Tibial artery (tissue), 4 donors: Measurements from ENCODE around the gene SMIM14.
"Not testable (repeated sequence)": the region's sequence is repeated elsewhere in the genome, so short reads cannot be mapped to it uniquely, and the experiment has no call there.

Experiments
- DNase-seq, 2 donors: peaks; one replicate each; pipeline ENCODE4 v3.0.0-alpha.2; 2019
- H3K27ac ChIP-seq, 2 donors: fragments of 200-600 bp; sonication (generic) in 1 of 2; 1 replicate in 1 of 2; 2 replicates in 1 of 2; pipeline ENCODE4 v1.5.1; 2018 to 2019; ENCODE audit warnings: mild to moderate bottlenecking in 1 of 2
- H3K27me3 ChIP-seq, 2 donors: fragments of 200-600 bp; sonication (generic) in 1 of 2; one replicate each; pipeline versions ENCODE4 v1.5.1 to v1.6.0; 2016 to 2019
- H3K36me3 ChIP-seq, 3 donors: fragments of 200-600 bp; sonication (generic) in 2 of 3; one replicate each; pipeline ENCODE4 v1.5.1; 2016 to 2019; ENCODE audit warnings: mild to moderate bottlenecking in 2 of 3
- H3K4me1 ChIP-seq, 4 donors: fragments of 200-600 bp; sonication (generic) in 2 of 4; 1 replicate in 3 of 4; 2 replicates in 1 of 4; pipeline ENCODE4 v1.5.1; 2016 to 2019
- H3K4me3 ChIP-seq, 2 donors: fragments of 200-600 bp; sonication (generic) in 1 of 2; 1 replicate in 1 of 2; 2 replicates in 1 of 2; pipeline ENCODE4 v1.5.1; 2018 to 2019; ENCODE audit warnings: mild to moderate bottlenecking in 2 of 2
- H3K9me3 ChIP-seq, 3 donors: fragments of 200-600 bp; sonication (generic) in 1 of 3; one replicate each; pipeline ENCODE4 v1.5.1; 2016 to 2019
- intact Hi-C: fragments of 100-400 bp; cut with DNase I; formaldehyde crosslinking; loops from one replicate; pipeline ENCODE4 v1.15.0; 2023; ENCODE audit warnings: low total_unique reads
- TF ChIP-seq, protein P1 (sequence below), 2 experiments: fragments of 200-600 bp in 1 of 2; fragments of 450-650 bp in 1 of 2; IDR thresholded peaks; one replicate each; pipeline ENCODE4 v1.5.1; 2017 to 2019; ENCODE audit warnings: antibody characterized with exemption in 2 of 2, mild to moderate bottlenecking in 1 of 2, moderate library complexity in 1 of 2

SMIM14 gene

DNA sequence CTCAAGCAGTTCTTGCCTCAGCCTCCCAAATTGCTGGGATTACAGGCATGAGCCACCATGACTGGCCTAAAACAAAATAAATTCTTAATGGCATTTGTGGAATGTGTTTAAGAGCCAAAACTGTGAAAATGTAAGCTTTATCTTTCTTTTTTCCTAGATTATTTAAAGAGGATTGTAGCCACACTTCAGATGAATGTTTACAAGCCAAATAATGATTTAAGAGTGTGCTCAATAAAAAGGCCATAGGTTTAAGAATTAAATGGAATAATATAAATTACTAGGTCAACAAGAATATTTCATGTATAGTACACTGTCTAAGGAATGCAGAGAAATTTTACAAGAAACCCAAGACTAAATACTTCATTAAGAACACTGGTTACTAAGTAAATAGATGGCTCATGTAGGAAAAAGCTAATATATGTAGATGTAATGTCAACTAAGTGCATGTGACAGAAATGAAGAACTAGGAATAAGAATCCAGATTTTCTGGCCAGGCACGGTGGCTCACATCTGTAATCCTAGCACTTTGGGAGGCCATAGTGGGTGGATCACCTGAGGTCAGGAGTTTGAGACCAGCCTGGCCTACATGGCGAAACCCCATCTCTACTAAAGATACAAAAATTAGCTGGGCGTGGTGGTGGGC, 90.1 kb downstream of the SMIM14 start:
- H3K27me3 ChIP-seq = no peaks in the 10 kb centered on the region
- no peaks in the 10 kb centered on the region for H3K9me3 ChIP-seq
- H3K27ac ChIP-seq = peak overlapping the region in 1 of 2 donors; percentile 4
- no peak for DNase-seq
- peaks cover 0 to 6% (median 0%) of the 10 kb centered on the region in 4 donors for H3K4me1 ChIP-seq
- H3K36me3 ChIP-seq = peaks cover 6 to 30% (median 14%) of the 10 kb centered on the region in 3 donors
- H3K4me3 ChIP-seq = no peak overlapping the region
- intact Hi-C loops = no loop called here
- TF ChIP-seq, protein P1, sequence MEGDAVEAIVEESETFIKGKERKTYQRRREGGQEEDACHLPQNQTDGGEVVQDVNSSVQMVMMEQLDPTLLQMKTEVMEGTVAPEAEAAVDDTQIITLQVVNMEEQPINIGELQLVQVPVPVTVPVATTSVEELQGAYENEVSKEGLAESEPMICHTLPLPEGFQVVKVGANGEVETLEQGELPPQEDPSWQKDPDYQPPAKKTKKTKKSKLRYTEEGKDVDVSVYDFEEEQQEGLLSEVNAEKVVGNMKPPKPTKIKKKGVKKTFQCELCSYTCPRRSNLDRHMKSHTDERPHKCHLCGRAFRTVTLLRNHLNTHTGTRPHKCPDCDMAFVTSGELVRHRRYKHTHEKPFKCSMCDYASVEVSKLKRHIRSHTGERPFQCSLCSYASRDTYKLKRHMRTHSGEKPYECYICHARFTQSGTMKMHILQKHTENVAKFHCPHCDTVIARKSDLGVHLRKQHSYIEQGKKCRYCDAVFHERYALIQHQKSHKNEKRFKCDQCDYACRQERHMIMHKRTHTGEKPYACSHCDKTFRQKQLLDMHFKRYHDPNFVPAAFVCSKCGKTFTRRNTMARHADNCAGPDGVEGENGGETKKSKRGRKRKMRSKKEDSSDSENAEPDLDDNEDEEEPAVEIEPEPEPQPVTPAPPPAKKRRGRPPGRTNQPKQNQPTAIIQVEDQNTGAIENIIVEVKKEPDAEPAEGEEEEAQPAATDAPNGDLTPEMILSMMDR (IDR thresholded peaks at IDR 0.05) = no peak

DNA sequence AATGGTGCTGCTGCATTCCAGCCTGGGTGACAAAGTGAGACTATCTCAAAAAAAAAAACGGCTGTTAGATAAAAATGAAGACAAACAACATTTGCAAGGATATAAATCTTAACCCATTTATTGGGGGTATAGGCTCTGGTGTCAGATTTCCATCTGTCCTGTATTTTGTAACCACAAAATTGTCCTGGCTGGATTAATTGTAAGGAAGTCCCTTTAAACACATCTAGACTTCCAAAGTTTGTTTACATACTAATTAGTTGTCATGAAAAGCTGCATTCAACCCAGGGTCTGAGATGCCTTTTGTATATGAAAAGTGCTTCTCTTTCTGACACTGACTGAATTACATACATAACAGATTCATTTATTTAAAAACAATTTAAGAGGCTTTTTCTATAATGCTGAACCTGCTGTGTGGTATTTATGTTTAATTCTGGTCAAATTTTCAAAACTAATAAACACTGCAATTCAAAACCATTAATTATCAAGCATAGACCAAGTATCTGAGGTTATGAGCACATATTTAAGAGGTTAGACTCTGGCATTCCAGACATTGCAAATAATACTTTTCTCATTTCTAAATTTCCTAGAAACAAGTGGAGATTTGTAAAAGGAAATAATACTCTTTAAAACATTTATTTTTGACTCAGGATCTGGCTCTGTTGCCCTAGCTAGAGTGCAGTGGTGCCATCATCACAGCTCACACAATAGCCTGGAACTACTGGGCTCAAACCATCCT, 93.9 kb downstream of the SMIM14 start:
- H3K36me3 ChIP-seq = peaks cover 0 to 10% (median 8%) of the 10 kb centered on the region in 3 donors
- intact Hi-C loops = no loop called here

DNA sequence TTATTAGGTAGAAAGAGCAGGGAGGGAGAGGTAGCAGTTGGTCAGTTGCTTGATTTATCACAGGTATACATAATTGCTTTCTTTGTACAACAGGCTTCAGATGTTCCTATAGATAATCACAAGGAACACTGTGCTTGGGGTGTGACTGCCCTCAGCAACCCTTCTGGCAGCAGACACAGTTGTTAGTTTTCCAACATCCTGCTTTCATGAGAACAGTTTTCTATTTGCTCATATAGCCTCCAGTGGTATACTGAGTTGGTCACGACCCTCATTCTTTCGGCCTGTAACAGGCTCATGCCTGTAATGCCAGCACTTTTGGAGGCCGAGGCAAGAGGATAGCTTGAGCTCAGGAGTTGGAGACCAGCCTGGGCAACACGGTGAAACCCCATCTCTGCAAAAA, 94.6 kb downstream of the SMIM14 start:
- H3K4me1 ChIP-seq, H3K4me3 ChIP-seq, H3K27ac ChIP-seq, H3K9me3 ChIP-seq, intact Hi-C loops, H3K36me3 ChIP-seq, DNase-seq, H3K27me3 ChIP-seq: not testable (repeated sequence)

More for the DNA sequence above, 93.9 kb downstream of the SMIM14 start:
- Histone ChIP-seq H3K27me3 (no peaks in the 10 kb centered on the region), H3K4me1 (peaks cover 0 to 6% (median 0%) of the 10 kb centered on the region in 4 donors), H3K9me3 (no peaks in the 10 kb centered on the region), H3K4me3 (no peak overlapping the region), H3K27ac (no peak overlapping the region)
- TF ChIP-seq, protein P1 (IDR thresholded peaks at IDR 0.05) = no peak
- no peak for DNase-seq

DNA sequence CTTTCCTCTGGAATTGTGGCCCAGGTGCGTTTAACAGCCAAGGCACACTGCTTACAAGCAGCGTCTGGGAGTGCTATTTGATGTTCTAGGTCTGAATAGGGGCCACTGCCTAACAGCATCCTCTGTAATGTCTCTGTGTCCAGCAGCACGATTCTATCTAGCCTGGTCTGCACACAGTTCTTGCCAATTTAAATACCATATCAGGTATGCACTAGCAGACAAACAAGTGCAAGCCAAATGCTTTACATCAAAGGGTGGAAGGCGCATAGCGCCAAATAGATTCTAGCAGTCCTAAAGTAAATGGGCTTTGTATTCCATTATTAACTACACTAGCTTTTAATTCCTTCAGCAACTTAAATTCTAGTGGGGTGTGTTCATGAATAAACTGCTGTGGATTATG, 95.6 kb downstream of the SMIM14 start:
- TF ChIP-seq, protein P1 (IDR thresholded peaks at IDR 0.05) = no peak
- no peak overlapping the region for H3K27ac ChIP-seq

DNA sequence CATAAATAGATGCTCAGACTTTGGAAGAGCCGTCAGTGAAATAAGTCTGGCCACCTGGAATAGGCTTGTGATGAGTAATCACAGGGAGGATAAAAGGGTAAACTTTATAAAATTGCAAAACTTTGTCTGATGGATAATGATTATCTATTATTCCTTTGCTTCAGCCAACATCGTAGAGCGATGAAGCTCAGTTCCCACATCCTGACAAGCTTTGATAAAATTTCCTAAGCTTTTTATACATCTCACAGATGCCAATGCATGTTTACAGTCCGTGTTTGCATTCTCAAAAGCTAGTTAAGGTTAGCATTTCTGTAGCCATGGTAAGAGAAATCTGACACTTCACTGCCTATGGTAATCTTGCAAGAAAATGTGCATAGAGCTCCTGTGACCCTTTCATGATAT, 96.1 kb downstream of the SMIM14 start:
- no peaks in the 10 kb centered on the region for H3K9me3 ChIP-seq
- no peaks in the 10 kb centered on the region for H3K4me1 ChIP-seq
- TF ChIP-seq, protein P1 (IDR thresholded peaks at IDR 0.05) = no peak
- H3K27me3 ChIP-seq = no peaks in the 10 kb centered on the region
- no peak for DNase-seq
- peaks cover 0 to 10% (median 8%) of the 10 kb centered on the region in 3 donors for H3K36me3 ChIP-seq
- H3K4me3 ChIP-seq = no peak overlapping the region
- intact Hi-C loops = no loop called here
- H3K27ac ChIP-seq = no peak overlapping the region

More for the DNA sequence above, 95.6 kb downstream of the SMIM14 start:
- DNase-seq = no peak
- Histone ChIP-seq H3K4me1 (peaks cover 0 to 2% (median 0%) of the 10 kb centered on the region in 4 donors), H3K4me3 (no peak overlapping the region), H3K36me3 (peaks cover 0 to 10% (median 8%) of the 10 kb centered on the region in 3 donors), H3K27me3 (no peaks in the 10 kb centered on the region), H3K9me3 (no peaks in the 10 kb centered on the region)
- intact Hi-C loops = no loop called here

DNA sequence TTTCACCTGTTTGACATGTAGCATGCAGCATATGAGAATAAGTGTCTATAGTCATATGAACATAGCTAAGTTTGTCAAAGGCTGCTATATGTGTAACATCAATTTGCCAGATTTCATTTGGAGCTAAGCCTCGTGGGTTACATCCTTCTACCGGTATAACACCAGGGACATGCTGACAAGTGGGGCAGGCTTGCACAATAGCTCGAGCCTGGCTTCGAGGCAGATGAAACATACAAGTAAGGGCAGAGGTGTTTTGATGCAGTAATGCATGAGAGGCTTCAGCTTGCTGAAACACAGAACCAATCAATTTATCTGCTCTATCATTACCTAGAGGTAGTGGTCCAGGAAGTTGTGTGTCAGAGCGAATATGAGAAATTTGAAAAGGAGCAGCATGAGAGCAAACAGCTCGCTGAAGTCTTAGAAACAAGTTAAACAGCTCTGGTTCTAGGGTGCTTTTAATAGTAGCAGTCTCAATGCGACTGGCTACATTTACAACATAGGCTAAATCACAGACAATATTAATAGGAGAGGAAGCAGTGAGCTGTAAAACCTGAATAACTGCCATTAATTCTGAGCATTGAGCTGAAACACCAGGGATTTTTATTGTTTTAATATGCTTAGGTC, 96.6 kb downstream of the SMIM14 start:
- Histone ChIP-seq H3K36me3 (peaks cover 0 to 10% (median 8%) of the 10 kb centered on the region in 3 donors), H3K9me3 (no peaks in the 10 kb centered on the region), H3K4me3 (no peak overlapping the region), H3K27me3 (no peaks in the 10 kb centered on the region), H3K4me1 (no peaks in the 10 kb centered on the region), H3K27ac (no peak overlapping the region)
- TF ChIP-seq, protein P1 (IDR thresholded peaks at IDR 0.05) = no peak
- intact Hi-C loops = no loop called here
- DNase-seq = no peak
